ENCODE measurements around the gene NIBAN1. TPM values are rescaled to one million over a fixed set of nuclear protein-coding genes. Genes with fewer than 3 reads are reported as not detected.

Gene NIBAN1
- total RNA-seq, 1 donor: 17.7 TPM

DNA sequence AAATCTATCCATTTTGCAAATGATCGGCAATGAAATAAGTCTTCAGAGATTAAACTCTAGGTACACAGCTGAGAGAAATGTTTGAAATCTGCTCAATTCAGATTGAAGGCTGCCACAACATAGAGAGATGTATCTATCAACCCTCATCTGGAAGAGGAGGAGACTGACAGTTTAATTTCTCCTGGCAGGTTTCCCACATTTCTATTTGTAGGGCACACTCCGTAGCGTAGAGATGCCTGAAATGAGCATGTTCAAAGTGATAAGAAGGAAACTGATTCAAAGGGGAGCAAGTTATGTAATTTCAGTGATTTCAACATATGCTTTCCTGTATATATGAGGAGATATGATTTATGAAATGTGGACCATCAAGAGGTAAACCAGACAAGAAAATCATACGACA is 44.1 kb downstream of the NIBAN1 start:
- DNase-seq (ENCODE audit: low read depth): no peak
- TF ChIP-seq, protein P1, sequence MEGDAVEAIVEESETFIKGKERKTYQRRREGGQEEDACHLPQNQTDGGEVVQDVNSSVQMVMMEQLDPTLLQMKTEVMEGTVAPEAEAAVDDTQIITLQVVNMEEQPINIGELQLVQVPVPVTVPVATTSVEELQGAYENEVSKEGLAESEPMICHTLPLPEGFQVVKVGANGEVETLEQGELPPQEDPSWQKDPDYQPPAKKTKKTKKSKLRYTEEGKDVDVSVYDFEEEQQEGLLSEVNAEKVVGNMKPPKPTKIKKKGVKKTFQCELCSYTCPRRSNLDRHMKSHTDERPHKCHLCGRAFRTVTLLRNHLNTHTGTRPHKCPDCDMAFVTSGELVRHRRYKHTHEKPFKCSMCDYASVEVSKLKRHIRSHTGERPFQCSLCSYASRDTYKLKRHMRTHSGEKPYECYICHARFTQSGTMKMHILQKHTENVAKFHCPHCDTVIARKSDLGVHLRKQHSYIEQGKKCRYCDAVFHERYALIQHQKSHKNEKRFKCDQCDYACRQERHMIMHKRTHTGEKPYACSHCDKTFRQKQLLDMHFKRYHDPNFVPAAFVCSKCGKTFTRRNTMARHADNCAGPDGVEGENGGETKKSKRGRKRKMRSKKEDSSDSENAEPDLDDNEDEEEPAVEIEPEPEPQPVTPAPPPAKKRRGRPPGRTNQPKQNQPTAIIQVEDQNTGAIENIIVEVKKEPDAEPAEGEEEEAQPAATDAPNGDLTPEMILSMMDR (IDR thresholded peaks at IDR 0.05; ENCODE audit: insufficient read depth, low read depth, low read length): no peak
- no peak overlapping the region for H3K4me3 ChIP-seq (ENCODE audit: low read depth, low read length)

DNA sequence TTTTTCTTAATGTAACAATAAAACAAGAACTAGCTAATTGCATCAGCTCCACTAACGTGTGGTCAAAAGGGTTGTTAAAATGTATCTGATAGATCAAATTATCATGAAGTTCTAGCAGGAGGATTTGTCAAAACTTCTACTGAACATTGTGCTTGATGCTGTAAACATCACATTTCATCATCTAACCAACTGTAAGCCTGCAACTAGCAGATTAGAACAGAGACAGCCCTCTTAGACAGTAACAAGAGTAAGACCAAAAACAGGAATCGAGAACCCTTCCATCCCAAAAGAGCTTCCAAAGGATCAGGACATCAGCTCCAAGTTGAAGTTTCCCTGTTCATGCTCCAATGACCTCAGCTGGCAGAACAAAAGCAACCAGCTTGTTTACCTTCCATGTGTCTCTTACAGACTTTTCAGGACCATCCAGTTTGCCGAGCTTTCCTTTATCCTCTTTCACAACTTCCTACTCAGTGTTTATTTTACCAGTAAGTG is 44.6 kb downstream of the NIBAN1 start:
- DNase-seq (ENCODE audit: low read depth): peak; percentile 69
- no peak overlapping the region for H3K4me3 ChIP-seq (ENCODE audit: low read depth, low read length)
- TF ChIP-seq, protein P1 (IDR thresholded peaks at IDR 0.05; ENCODE audit: insufficient read depth, low read depth, low read length): no peak

DNA sequence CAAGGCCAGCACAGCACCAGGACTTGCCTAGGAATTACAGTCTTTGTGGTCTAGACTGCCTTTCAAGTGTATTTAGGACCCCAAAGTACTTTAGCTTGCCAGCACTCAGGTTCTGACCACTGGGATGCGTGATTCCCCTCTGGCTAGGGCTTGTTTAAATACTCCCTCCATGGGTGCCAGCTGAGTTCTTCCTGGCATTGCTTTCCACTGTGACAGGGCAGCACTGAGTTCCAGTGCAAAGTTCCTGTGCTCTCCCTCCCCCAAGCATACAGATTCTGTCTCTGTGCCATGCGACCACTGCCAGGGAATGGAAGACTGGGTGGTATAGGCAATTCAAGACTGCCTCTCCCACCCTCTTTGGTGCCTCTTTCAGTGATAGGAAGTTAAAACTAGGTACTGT is 45.9 kb downstream of the NIBAN1 start:
- DNase-seq (ENCODE audit: low read depth): no peak
- no peak overlapping the region for H3K4me3 ChIP-seq (ENCODE audit: low read depth, low read length)
- TF ChIP-seq, protein P1 (IDR thresholded peaks at IDR 0.05; ENCODE audit: insufficient read depth, low read depth, low read length): no peak

Small RNA genes lying within 50 kb of the gene (small RNA-seq; reads per million reads assigned to genes)
- not detected for gene RNA5SP72

Other genes starting within 250 kb of the NIBAN1 start
- 41.9 and 57.9 TPM in 2 replicates for gene EDEM3, start 219.7 kb downstream of the NIBAN1 start, total RNA-seq
- gene RNF2, start 71.0 kb upstream of the NIBAN1 start, total RNA-seq: 20.6 and 27.2 TPM in 2 replicates
- gene TRMT1L, start 182.4 kb upstream of the NIBAN1 start, total RNA-seq: 11.6 and 24.6 TPM in 2 replicates
- gene SWT1, start 182.7 kb upstream of the NIBAN1 start, total RNA-seq: 3.9 and 5.2 TPM in 2 replicates

All from fibroblast of villous mesenchyme (primary cell).